Mucosa of descending colon (tissue), 3 donors: ENCODE data around the gene VPS13C. TPM values are rescaled to one million over a fixed set of nuclear protein-coding genes. Genes with fewer than 3 reads are reported as not detected.
A peak's percentile ranks its signal among the peaks of the same experiment; 100 is the strongest.

ENCODE experiments used
- ATAC-seq: fragments of 200-7000 bp; cut with Tn5 transposase; one replicate; pipeline ENCODE4 v1.9.1; 2020; ENCODE audit warnings: mild to moderate bottlenecking, moderate library complexity
- DNase-seq, 3 donors: peaks; one replicate each; pipeline ENCODE4 v3.0.0-alpha.2; 2020
- H3K36me3 ChIP-seq: fragments of 200-600 bp; one replicate; pipeline ENCODE4 v1.8.0; 2021; ENCODE audit warnings: low read depth, mild to moderate bottlenecking
- H3K4me1 ChIP-seq: fragments of 200-600 bp; one replicate; pipeline ENCODE4 v1.8.0; 2021; ENCODE audit warnings: low read depth, mild to moderate bottlenecking
- H3K4me3 ChIP-seq: fragments of 200-600 bp; one replicate; pipeline ENCODE4 v1.8.0; 2021; ENCODE audit warnings: mild to moderate bottlenecking
- H3K9me3 ChIP-seq: fragments of 200-600 bp; one replicate; pipeline ENCODE4 v1.8.0; 2021; ENCODE audit warnings: mild to moderate bottlenecking
- CTCF ChIP-seq: fragments of 200-600 bp; IDR thresholded peaks from one replicate; pipeline ENCODE4 v1.8.0; 2022; ENCODE audit warnings: antibody characterized with exemption, mild to moderate bottlenecking
- intact Hi-C, 2 donors: fragments of 100-400 bp; cut with DNase I in 1 of 2; cut with micrococcal nuclease in 1 of 2; formaldehyde crosslinking; loops; one replicate each; pipeline versions ENCODE4 v1.11.0 to v1.11.1; 2022; cut with DNase I, micrococcal nuclease
- long read RNA-seq, 2 donors: library from polyadenylated mRNA; unstranded; transcript quantifications; one replicate each; pipeline ENCODE4 v2.0.0, GENCODE V29; 2019 to 2021
- total RNA-seq, 3 donors: library from RNA; stranded (reverse); fragmentation: NEBNext Ultra II Directional in 2 of 3; extraction: Animal tissue kit (Norgen Biotek cat#: 25700) in 2 of 3; gene quantifications; one replicate each; pipeline versions ENCODE4 v1.2.1 to v1.2.4, GENCODE V29; 2021 to 2023
- donor health status: DM: no; HTN: no; CAD: no; lungs with moderate emphysema.
- donor health status: DM: no; HTN: no; CAD: no.
- donor health status: DM: no; HTN: yes; CAD: no.

The VPS13C gene
- 10 to 100 TPM; 51.0 to 76.1 (median 57.1) TPM for total RNA-seq
- long read RNA-seq, donor 1, partial matches to known transcripts = 8 of 10 reads
- long read RNA-seq, donor 1, other reads (novel, unspliced or antisense) = 2 of 10 reads
- long read RNA-seq, donor 2, partial matches to known transcripts = 10 of 12 reads
- long read RNA-seq, donor 2, other reads (novel, unspliced or antisense) = 2 of 12 reads

- H3K4me3 ChIP-seq = peak within 1 kb of the TSS; percentile 88
- intact Hi-C loops = no loop called here
- ATAC-seq = peak; percentile 97
Measured at GRCh38 chr15:62060113-62060895, at the start of gene VPS13C. Gene VPS13C, minus strand, starts transcription at chr15:62060447. Its CDS starts 73 bp downstream, at chr15:62060374.

GRCh38 chr15:62109437-62109836 is 49.2 kb upstream of the VPS13C start:
- intact Hi-C loops = no loop called here
- no peak for ATAC-seq
- TF ChIP-seq CTCF = no peak

More at GRCh38 chr15:62060113-62060895, at the start of gene VPS13C:
- peak; percentile 69 for TF ChIP-seq CTCF
- peak; percentile 92 to 96 (median 95) for DNase-seq
- peaks cover 12% of the 10 kb centered on the region for H3K4me1 ChIP-seq
- H3K9me3 ChIP-seq = no peaks in the 10 kb centered on the region
- H3K36me3 ChIP-seq = no peaks in the 10 kb centered on the region

GRCh38 chr15:62108411-62108810 is 48.2 kb upstream of the VPS13C start:
- no peak for TF ChIP-seq CTCF
- DNase-seq (no peak), ATAC-seq (no peak)
- H3K9me3 ChIP-seq = no peaks in the 10 kb centered on the region
- intact Hi-C loops = no loop called here
- no peak overlapping the region for H3K4me3 ChIP-seq
- H3K36me3 ChIP-seq = no peaks in the 10 kb centered on the region
- peaks cover 13% of the 10 kb centered on the region for H3K4me1 ChIP-seq

More at GRCh38 chr15:62109437-62109836, 49.2 kb upstream of the VPS13C start:
- no peaks in the 10 kb centered on the region for H3K9me3 ChIP-seq
- H3K4me3 ChIP-seq = no peak overlapping the region
- peaks cover 13% of the 10 kb centered on the region for H3K4me1 ChIP-seq
- DNase-seq = no peak
- H3K36me3 ChIP-seq = no peaks in the 10 kb centered on the region

- Histone ChIP-seq H3K9me3 (no peaks in the 10 kb centered on the region), H3K36me3 (no peaks in the 10 kb centered on the region), H3K4me1 (peaks cover 13% of the 10 kb centered on the region), H3K4me3 (no peak overlapping the region)
- intact Hi-C loops = no loop called here
- no peak for DNase-seq
- TF ChIP-seq CTCF = no peak
- peak; percentile 42 for ATAC-seq
Measured at GRCh38 chr15:62107571-62108121, 47.4 kb upstream of the VPS13C start.

GRCh38 chr15:62106096-62106495 is 45.8 kb upstream of the VPS13C start:
- Histone ChIP-seq H3K36me3 (no peaks in the 10 kb centered on the region), H3K9me3 (no peaks in the 10 kb centered on the region), H3K4me3 (no peak overlapping the region), H3K4me1 (peaks cover 13% of the 10 kb centered on the region)
- intact Hi-C loops = no loop called here
- DNase-seq (no peak), ATAC-seq (no peak)
- TF ChIP-seq CTCF = no peak
